Pancreas (tissue), 10 donors: Measurements from ENCODE around the gene TMEM244. TPM values are rescaled to one million over a fixed set of nuclear protein-coding genes. Genes with fewer than 3 reads are reported as not detected.
"Not testable (repeated sequence)": the region's sequence is repeated elsewhere in the genome, so short reads cannot be mapped to it uniquely, and the experiment has no call there.

Experiments used
- ATAC-seq, 4 donors: fragments of 200-7000 bp; cut with Tn5 transposase; one replicate each; pipeline versions ENCODE4 v1.8.0 to v1.9.1; 2020; ENCODE audit warnings: mild to moderate bottlenecking in 4 of 4, moderate library complexity in 4 of 4
- DNase-seq, 6 donors: peaks; one replicate each; pipeline ENCODE4 v3.0.0-alpha.2; 2020
- FAIRE-seq: peaks from 2 replicates; lab custom pipeline; 2012; peaks lifted over from hg19 to GRCh38; lab: Jason Lieb, UNC
- H3K27ac ChIP-seq, 4 donors: fragments of 200-600 bp; sonication (generic); 1 replicate in 3 of 4; 2 replicates in 1 of 4; pipeline versions ENCODE4 v1.5.0 to v1.8.0; 2020
- H3K27me3 ChIP-seq, 4 donors: fragments of 200-600 bp; one replicate each; pipeline ENCODE4 v1.8.0; 2021
- H3K36me3 ChIP-seq, 3 donors: fragments of 200-600 bp; sonication (generic) in 1 of 3; one replicate each; pipeline versions ENCODE4 v1.5.0 to v1.8.0; 2020 to 2021
- H3K4me1 ChIP-seq, 3 donors: fragments of 200-600 bp; one replicate each; pipeline ENCODE4 v1.8.0; 2021
- H3K4me3 ChIP-seq, 4 donors: fragments of 200-600 bp; sonication (generic) in 2 of 4; one replicate each; pipeline versions ENCODE4 v1.5.0 to v1.8.0; 2020 to 2021
- H3K9me3 ChIP-seq, 4 donors: fragments of 200-600 bp; one replicate each; pipeline ENCODE4 v1.8.0; 2021
- CTCF ChIP-seq, 4 donors: fragments of 200-600 bp; sonication (generic) in 3 of 4; IDR thresholded peaks; one replicate each; pipeline versions ENCODE4 v1.5.0 to v1.8.0; 2021; ENCODE audit warnings: antibody characterized with exemption in 4 of 4
- WGBS, 2 donors: extraction: QIAGEN DNeasy Blood & Tissue Kit; methylation state at CpG; one replicate each; pipeline ENCODE4 v1.1.7; 2013; 5-methylcytosine and 5-hydroxymethylcytosine counted together
- intact Hi-C, 3 donors: fragments of 100-400 bp; cut with DNase I; formaldehyde crosslinking; loops; one replicate each; pipeline versions ENCODE4 v1.11.1 to v1.14.2; 2022
- polyA plus RNA-seq, 2 donors: library from polyadenylated mRNA; stranded (reverse); fragments of 200-250 nt; gene quantifications; one replicate each; pipeline ENCODE4 v1.2.3, GENCODE V29; 2013
- total RNA-seq, 6 donors: library from RNA; stranded (reverse); fragmentation: NEBNext Ultra II Directional in 4 of 6; extraction: Animal tissue kit (Norgen Biotek cat#: 25700) in 4 of 6; gene quantifications; one replicate each; pipeline versions ENCODE4 v1.2.1 to v1.2.4, GENCODE V29; 2021 to 2023
- donor health status: healthy with polysubstance abuse.
- donor health status: DM: no; HTN: no; CAD: no; lungs with moderate emphysema.
- donor health status: DM: no; HTN: no; CAD: no.
- donor health status: control.
- donor health status: control.
- donor health status: Bipolar disorder and iron deficiency.
- donor health status: DM: yes; HTN: yes; CAD: no.
- donor health status: DM: no; HTN: no; CAD: no.
- donor health status: DM: no; HTN: no; CAD: no.
- donor health status: DM: yes; HTN: yes; CAD: no.

Gene TMEM244
- total and polyA plus RNA-seq, 8 donors = not detected

GRCh38 chr6:129882510-129883023 lies 21.5 kb upstream of the TMEM244 start:
- FAIRE-seq (no peak), ATAC-seq (no peak), DNase-seq (no peak)
- intact Hi-C loops = no loop called here
- H3K4me1 ChIP-seq = no peaks in the 10 kb centered on the region
- TF ChIP-seq CTCF (IDR thresholded peaks at IDR 0.05) = no peak
- no peak overlapping the region for H3K4me3 ChIP-seq
- no peak overlapping the region for H3K27ac ChIP-seq
- 53 to 60% methylated on average over 8 of the region's 8 CpGs for WGBS, 2 donors
- no peaks in the 10 kb centered on the region for H3K9me3 ChIP-seq
- no peaks in the 10 kb centered on the region for H3K36me3 ChIP-seq
- H3K27me3 ChIP-seq = no peaks in the 10 kb centered on the region

- H3K4me1 ChIP-seq, FAIRE-seq, H3K9me3 ChIP-seq, ATAC-seq, intact Hi-C loops, H3K36me3 ChIP-seq, H3K4me3 ChIP-seq, DNase-seq, H3K27ac ChIP-seq, H3K27me3 ChIP-seq: not testable (repeated sequence)
- WGBS, 2 donors = 60 to 61% methylated on average over 1 of the region's 1 CpG
Observed at GRCh38 chr6:129877894-129878293, 16.8 kb upstream of the TMEM244 start.

GRCh38 chr6:129875610-129876520 lies 14.8 kb upstream of the TMEM244 start:
- Histone ChIP-seq H3K4me1 (no peaks in the 10 kb centered on the region), H3K4me3 (no peak overlapping the region), H3K36me3 (no peaks in the 10 kb centered on the region), H3K9me3 (no peaks in the 10 kb centered on the region), H3K27ac (no peak overlapping the region), H3K27me3 (peaks cover 0 to 5% (median 0%) of the 10 kb centered on the region in 4 donors)
- FAIRE-seq = no peak
- 42 to 49% methylated on average over 6 of the region's 6 CpGs for WGBS, 2 donors
- no peak for TF ChIP-seq CTCF (IDR thresholded peaks at IDR 0.05)
- intact Hi-C loops = no loop called here
- no peak for DNase-seq
- no peak for ATAC-seq

GRCh38 chr6:129874837-129875236 lies 13.7 kb upstream of the TMEM244 start:
- no peak for TF ChIP-seq CTCF (IDR thresholded peaks at IDR 0.05)
- ATAC-seq = no peak
- no peak overlapping the region for H3K27ac ChIP-seq
- no peak for DNase-seq
- H3K27me3 ChIP-seq = peaks cover 0 to 5% (median 0%) of the 10 kb centered on the region in 4 donors
- no peaks in the 10 kb centered on the region for H3K4me1 ChIP-seq
- H3K9me3 ChIP-seq = no peaks in the 10 kb centered on the region
- no peak for FAIRE-seq
- intact Hi-C loops = no loop called here
- no peak overlapping the region for H3K4me3 ChIP-seq
- H3K36me3 ChIP-seq = no peaks in the 10 kb centered on the region

GRCh38 chr6:129872586-129872985 lies 11.5 kb upstream of the TMEM244 start:
- ATAC-seq = no peak
- Histone ChIP-seq H3K36me3 (no peaks in the 10 kb centered on the region), H3K27me3 (peaks cover 0 to 5% (median 0%) of the 10 kb centered on the region in 4 donors), H3K4me1 (no peaks in the 10 kb centered on the region), H3K9me3 (no peaks in the 10 kb centered on the region), H3K27ac (no peak overlapping the region), H3K4me3 (no peak overlapping the region)
- WGBS, 2 donors = 38 to 45% methylated on average over 2 of the region's 2 CpGs
- no peak for TF ChIP-seq CTCF (IDR thresholded peaks at IDR 0.05)
- no peak for FAIRE-seq
- no peak for DNase-seq
- intact Hi-C loops = no loop called here
